Body of pancreas (tissue), 4 donors: ENCODE measurements around the gene CGNL1.

ENCODE experiments used
- POLR2A ChIP-seq, 3 donors: fragments of 450-650 bp; IDR thresholded peaks; one replicate each; pipeline ENCODE4 v1.6.1; 2016; ENCODE audit warnings: antibody characterized with exemption in 3 of 3, mild to moderate bottlenecking in 2 of 3
- TF ChIP-seq, protein P1 (sequence below), 7 experiments: fragments of 450-650 bp in 4 of 7; fragments of 200-600 bp in 3 of 7; sonication (generic) in 3 of 7; IDR thresholded peaks; one replicate each; pipeline ENCODE4 v1.5.1; 2016 to 2019; ENCODE audit warnings: antibody characterized with exemption in 7 of 7

GRCh38 chr15:57330619-57331340 lies 45.5 kb upstream of the CGNL1 start:
- TF ChIP-seq, protein P1, sequence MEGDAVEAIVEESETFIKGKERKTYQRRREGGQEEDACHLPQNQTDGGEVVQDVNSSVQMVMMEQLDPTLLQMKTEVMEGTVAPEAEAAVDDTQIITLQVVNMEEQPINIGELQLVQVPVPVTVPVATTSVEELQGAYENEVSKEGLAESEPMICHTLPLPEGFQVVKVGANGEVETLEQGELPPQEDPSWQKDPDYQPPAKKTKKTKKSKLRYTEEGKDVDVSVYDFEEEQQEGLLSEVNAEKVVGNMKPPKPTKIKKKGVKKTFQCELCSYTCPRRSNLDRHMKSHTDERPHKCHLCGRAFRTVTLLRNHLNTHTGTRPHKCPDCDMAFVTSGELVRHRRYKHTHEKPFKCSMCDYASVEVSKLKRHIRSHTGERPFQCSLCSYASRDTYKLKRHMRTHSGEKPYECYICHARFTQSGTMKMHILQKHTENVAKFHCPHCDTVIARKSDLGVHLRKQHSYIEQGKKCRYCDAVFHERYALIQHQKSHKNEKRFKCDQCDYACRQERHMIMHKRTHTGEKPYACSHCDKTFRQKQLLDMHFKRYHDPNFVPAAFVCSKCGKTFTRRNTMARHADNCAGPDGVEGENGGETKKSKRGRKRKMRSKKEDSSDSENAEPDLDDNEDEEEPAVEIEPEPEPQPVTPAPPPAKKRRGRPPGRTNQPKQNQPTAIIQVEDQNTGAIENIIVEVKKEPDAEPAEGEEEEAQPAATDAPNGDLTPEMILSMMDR (IDR thresholded peaks at IDR 0.05) = no peak
- no peak for TF ChIP-seq POLR2A (IDR thresholded peaks at IDR 0.05)
